WTC11 (cell line): ENCODE measurements around the gene PDLIM1. TPM values are rescaled to one million over a fixed set of nuclear protein-coding genes. Genes with fewer than 3 reads are reported as not detected.

Experiments
- ATAC-seq: fragments of 200-7000 bp; cut with Tn5 transposase; 2 replicates; pipeline ENCODE4 v1.10.0; 2021; ENCODE audit warnings: mild to moderate bottlenecking, moderate library complexity
- CTCF ChIA-PET: fragments of 300-600 bp; sonication (Branson Sonifier 250); formaldehyde crosslinking; loops from one replicate; lab custom pipeline; 2021; ENCODE audit warnings: antibody characterized with exemption; lab: Charles Lee
- POLR2A ChIA-PET: fragments of 350-600 bp; sonication (Branson Sonifier 250); formaldehyde crosslinking; loops from one replicate; lab custom pipeline; 2021; ENCODE audit warnings: antibody characterized with exemption; lab: Charles Lee
- DNase-seq: peaks from one replicate; pipeline ENCODE4 v3.0.0; 2021; ENCODE audit warnings: low spot score
- H3K27ac Mint-ChIP-seq: 2 replicates; pipeline ENCODE4 v1.8.0; 2021; ENCODE audit warnings: mixed read lengths
- H3K27me3 Mint-ChIP-seq: 2 replicates; pipeline ENCODE4 v1.8.0; 2021; ENCODE audit warnings: low read depth, mild to moderate bottlenecking, moderate library complexity, mixed read lengths
- H3K36me3 Mint-ChIP-seq: 2 replicates; pipeline ENCODE4 v1.8.0; 2021; ENCODE audit warnings: mixed read lengths
- H3K4me1 Mint-ChIP-seq: 2 replicates; pipeline ENCODE4 v1.8.0; 2022; ENCODE audit warnings: mixed read lengths
- H3K4me3 Mint-ChIP-seq: 2 replicates; pipeline ENCODE4 v1.8.0; 2021; ENCODE audit warnings: mild to moderate bottlenecking, moderate library complexity, mixed read lengths
- H3K9me3 Mint-ChIP-seq: 2 replicates; pipeline ENCODE4 v1.8.0; 2021; ENCODE audit warnings: mixed read lengths
- ATF1 ChIP-seq: sonication (generic); formaldehyde crosslinking; IDR thresholded peaks from 2 replicates; pipeline ENCODE4 v1.8.1; 2023; ENCODE audit warnings: mild to moderate bottlenecking, moderate library complexity, missing genetic modification reagents
- ATF3 ChIP-seq: sonication (generic); formaldehyde crosslinking; conservative IDR thresholded peaks from 2 replicates; pipeline ENCODE4 v1.8.1; 2022; ENCODE audit warnings: mild to moderate bottlenecking, missing genetic modification reagents
- FOXJ3 ChIP-seq: sonication (generic); formaldehyde crosslinking; IDR thresholded peaks from 2 replicates; pipeline ENCODE4 v1.9.0; 2021; ENCODE audit warnings: missing genetic modification reagents, mild to moderate bottlenecking, borderline replicate concordance
- FOXK1 ChIP-seq: sonication (generic); formaldehyde crosslinking; IDR thresholded peaks from 2 replicates; pipeline ENCODE4 v1.8.0; 2022; ENCODE audit warnings: mild to moderate bottlenecking, moderate library complexity, missing genetic modification reagents
- FOXP1 ChIP-seq: sonication (generic); formaldehyde crosslinking; IDR thresholded peaks from 2 replicates; pipeline ENCODE4 v1.8.0; 2022; ENCODE audit warnings: missing genetic modification reagents, mild to moderate bottlenecking, moderate library complexity, borderline replicate concordance
- FOXP4 ChIP-seq: sonication (generic); formaldehyde crosslinking; IDR thresholded peaks from 2 replicates; pipeline ENCODE4 v1.8.0; 2022; ENCODE audit warnings: mild to moderate bottlenecking, missing genetic modification reagents
- GABPB1 ChIP-seq: sonication (generic); formaldehyde crosslinking; IDR thresholded peaks from 2 replicates; pipeline ENCODE4 v1.8.1; 2023; ENCODE audit warnings: mild to moderate bottlenecking, missing genetic modification reagents
- HMGXB4 ChIP-seq: sonication (generic); formaldehyde crosslinking; IDR thresholded peaks from 2 replicates; pipeline ENCODE4 v1.8.1; 2023; ENCODE audit warnings: mild to moderate bottlenecking, moderate library complexity, missing genetic modification reagents
- IRF2 ChIP-seq: sonication (generic); formaldehyde crosslinking; IDR thresholded peaks from 2 replicates; pipeline ENCODE4 v1.8.0; 2022; ENCODE audit warnings: low read depth, missing genetic modification reagents, borderline replicate concordance
- NR1H2 ChIP-seq: sonication (generic); formaldehyde crosslinking; IDR thresholded peaks from 2 replicates; pipeline ENCODE4 v1.9.0; 2021; ENCODE audit warnings: mild to moderate bottlenecking, moderate library complexity, missing genetic modification reagents
- NR2C2 ChIP-seq: sonication (generic); formaldehyde crosslinking; IDR thresholded peaks from 2 replicates; pipeline ENCODE4 v1.8.0; 2022; ENCODE audit warnings: mild to moderate bottlenecking, missing genetic modification reagents
- OVOL2 ChIP-seq: fragments of 250-450 bp; sonication (Bioruptor Pico); IDR thresholded peaks from 2 replicates; pipeline ENCODE4 v1.9.0; 2021; ENCODE audit warnings: mild to moderate bottlenecking, borderline replicate concordance
- SMAD4 ChIP-seq: sonication (generic); formaldehyde crosslinking; IDR thresholded peaks from 2 replicates; pipeline ENCODE4 v1.8.0; 2022; ENCODE audit warnings: mild to moderate bottlenecking, missing genetic modification reagents
- TEAD1 ChIP-seq: sonication (generic); formaldehyde crosslinking; IDR thresholded peaks from 2 replicates; pipeline ENCODE4 v1.8.0; 2022; ENCODE audit warnings: mild to moderate bottlenecking, missing genetic modification reagents
- TEAD4 ChIP-seq: sonication (generic); formaldehyde crosslinking; IDR thresholded peaks from 2 replicates; pipeline ENCODE4 v1.8.0; 2022; ENCODE audit warnings: mild to moderate bottlenecking, missing genetic modification reagents
- TP53 ChIP-seq: sonication (generic); formaldehyde crosslinking; IDR thresholded peaks from 2 replicates; pipeline ENCODE4 v1.8.1; 2023; ENCODE audit warnings: mild to moderate bottlenecking, missing genetic modification reagents
- ZNF121 ChIP-seq: sonication (generic); formaldehyde crosslinking; IDR thresholded peaks from 2 replicates; pipeline ENCODE4 v1.8.0; 2023; ENCODE audit warnings: missing genetic modification reagents
- ZNF396 ChIP-seq: fragments of 250-450 bp; sonication (Bioruptor Pico); IDR thresholded peaks from 2 replicates; pipeline ENCODE4 v1.8.0; 2021; ENCODE audit warnings: mild to moderate bottlenecking, moderate library complexity, borderline replicate concordance
- ZNF671 ChIP-seq: fragments of 250-450 bp; sonication (Bioruptor Pico); IDR thresholded peaks from 2 replicates; pipeline ENCODE4 v1.8.0; 2021; ENCODE audit warnings: mild to moderate bottlenecking
- ZSCAN18 ChIP-seq: fragments of 250-450 bp; sonication (Bioruptor Pico); IDR thresholded peaks from 2 replicates; pipeline ENCODE4 v2.1.2; 2022; ENCODE audit warnings: mild to moderate bottlenecking, moderate library complexity
- total RNA-seq: library from RNA; stranded (reverse); gene quantifications from 3 replicates; pipeline ENCODE4 v1.2.3, GENCODE V29; 2021
- TF ChIP-seq, protein P1 (sequence below): sonication (generic); formaldehyde crosslinking; IDR thresholded peaks from 2 replicates; pipeline ENCODE4 v1.8.0; 2022; ENCODE audit warnings: mild to moderate bottlenecking, missing genetic modification reagents
- TF ChIP-seq, protein P2 (sequence below): sonication (generic); formaldehyde crosslinking; IDR thresholded peaks from 2 replicates; pipeline ENCODE4 v1.8.0; 2022; ENCODE audit warnings: mild to moderate bottlenecking, missing genetic modification reagents

The PDLIM1 gene
- total RNA-seq, 1 experiment from 2014 or later: 223 TPM

GRCh38 chr10:95214793-95215192 is 76.0 kb downstream of the PDLIM1 start:
- peaks cover 20% of the 10 kb centered on the region for H3K9me3 Mint-ChIP-seq
- ATAC-seq (no peak), DNase-seq (no peak)
- no peaks in the 10 kb centered on the region for H3K27me3 Mint-ChIP-seq
- ChIA-PET POLR2A (no interaction called here), CTCF (no interaction called here)
- peaks cover 22% of the 10 kb centered on the region for H3K4me1 Mint-ChIP-seq
- no peak overlapping the region for H3K27ac Mint-ChIP-seq
- H3K36me3 Mint-ChIP-seq: peaks cover 34% of the 10 kb centered on the region
- TF ChIP-seq ATF3 (CRISPR knock-in tag) (no peak), NR2C2 (CRISPR knock-in tag) (no peak), TP53 (CRISPR knock-in tag) (no peak), FOXJ3 (CRISPR knock-in tag) (no peak), ATF1 (no peak), TEAD1 (no peak), OVOL2 (CRISPR knock-in tag) (no peak), ZNF671 (no peak), SMAD4 (CRISPR knock-in tag) (no peak), ZNF121 (CRISPR knock-in tag) (no peak), FOXK1 (CRISPR knock-in tag) (no peak), ZNF396 (CRISPR knock-in tag) (no peak), TEAD4 (CRISPR knock-in tag) (no peak), ZSCAN18 (CRISPR knock-in tag) (no peak), HMGXB4 (no peak)
- TF ChIP-seq, protein P1, sequence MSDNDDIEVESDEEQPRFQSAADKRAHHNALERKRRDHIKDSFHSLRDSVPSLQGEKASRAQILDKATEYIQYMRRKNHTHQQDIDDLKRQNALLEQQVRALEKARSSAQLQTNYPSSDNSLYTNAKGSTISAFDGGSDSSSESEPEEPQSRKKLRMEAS (CRISPR knock-in tag): no peak
- TF ChIP-seq, protein P2, sequence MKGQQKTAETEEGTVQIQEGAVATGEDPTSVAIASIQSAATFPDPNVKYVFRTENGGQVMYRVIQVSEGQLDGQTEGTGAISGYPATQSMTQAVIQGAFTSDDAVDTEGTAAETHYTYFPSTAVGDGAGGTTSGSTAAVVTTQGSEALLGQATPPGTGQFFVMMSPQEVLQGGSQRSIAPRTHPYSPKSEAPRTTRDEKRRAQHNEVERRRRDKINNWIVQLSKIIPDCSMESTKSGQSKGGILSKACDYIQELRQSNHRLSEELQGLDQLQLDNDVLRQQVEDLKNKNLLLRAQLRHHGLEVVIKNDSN (CRISPR knock-in tag): no peak
- no peak overlapping the region for H3K4me3 Mint-ChIP-seq

DNA sequence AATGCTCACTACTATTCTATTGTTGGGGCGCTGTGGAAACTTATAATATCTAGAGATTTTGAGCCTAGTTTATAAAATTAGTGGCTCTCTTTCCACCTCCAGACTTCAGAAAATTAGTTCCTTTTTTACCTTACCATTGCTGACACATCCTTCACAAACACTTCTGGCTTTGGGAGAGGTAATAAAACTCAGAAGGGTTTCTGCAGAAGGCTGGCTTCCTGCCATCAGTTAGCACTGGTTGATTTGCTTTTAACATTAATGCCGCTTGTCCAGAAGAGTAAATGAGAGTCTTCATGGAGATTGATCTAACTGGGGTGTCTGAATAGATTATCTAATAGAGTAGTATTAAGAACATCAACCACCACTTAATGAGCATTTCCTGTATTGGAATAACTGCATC is 76.4 kb downstream of the PDLIM1 start:
- Mint-ChIP-seq H3K4me3 (no peak overlapping the region), H3K4me1 (peaks cover 19% of the 10 kb centered on the region), H3K27ac (no peak overlapping the region), H3K36me3 (peaks cover 30% of the 10 kb centered on the region), H3K9me3 (peaks cover 18% of the 10 kb centered on the region), H3K27me3 (no peaks in the 10 kb centered on the region)
- CTCF ChIA-PET: no interaction called here
- POLR2A ChIA-PET: no interaction called here
- no peak for DNase-seq
- no peak for ATAC-seq
- TF ChIP-seq FOXP1 (CRISPR knock-in tag) (no peak), NR1H2 (no peak)

DNA sequence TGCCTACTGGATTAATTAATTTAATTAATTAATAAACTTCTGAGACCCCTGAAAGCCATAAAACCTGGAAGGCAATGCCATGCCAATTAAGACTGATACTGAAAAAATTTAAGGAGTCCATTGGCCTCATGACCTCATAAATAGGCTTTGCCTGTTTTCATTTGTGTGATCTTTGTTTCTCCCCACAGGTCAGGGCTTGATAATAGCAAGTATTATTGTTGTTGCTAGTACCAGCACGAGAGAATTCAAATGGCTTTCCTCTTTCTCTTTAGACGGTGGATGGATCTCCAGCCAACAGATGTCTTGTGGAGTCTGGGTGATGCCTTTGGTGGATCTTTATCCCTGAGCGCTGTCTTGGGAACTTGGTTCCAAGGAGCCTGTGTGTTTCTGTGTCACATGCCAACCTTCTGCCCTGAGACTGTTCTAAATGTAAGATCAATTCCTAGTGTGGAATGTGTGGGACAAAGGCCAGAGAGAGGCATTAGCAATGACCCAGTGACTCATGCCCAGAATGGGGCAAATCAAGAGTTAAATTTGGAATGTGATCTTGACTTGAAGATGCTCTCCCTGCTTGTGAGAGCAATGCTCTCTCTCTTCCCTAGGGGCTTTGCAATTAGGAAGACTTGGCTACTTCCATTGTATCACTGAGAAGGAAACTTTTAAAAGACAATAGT is 79.1 kb downstream of the PDLIM1 start:
- Mint-ChIP-seq H3K27ac (no peak overlapping the region; the same call in 1 of the 2 replicates), H3K36me3 (peaks cover 18% of the 10 kb centered on the region), H3K4me3 (no peak overlapping the region), H3K27me3 (no peaks in the 10 kb centered on the region), H3K4me1 (peaks cover 22% of the 10 kb centered on the region), H3K9me3 (peaks cover 13% of the 10 kb centered on the region)
- DNase-seq: no peak
- ChIA-PET POLR2A (no interaction called here), CTCF (interaction anchor here (1.0 to 1.7 kb wide), 2 partner anchors 31 to 53 kb away, joined by 3 to 13 read pairs; no protein-coding TSS in a partner anchor)
- no peak for ATAC-seq
- TF ChIP-seq IRF2 (no peak), FOXP4 (CRISPR knock-in tag) (no peak), HMGXB4 (no peak), GABPB1 (CRISPR knock-in tag) (no peak), OVOL2 (CRISPR knock-in tag) (no peak), ZSCAN18 (CRISPR knock-in tag) (no peak)
